Small intestine (tissue), 7 donors: ENCODE data around the gene OSBPL10. TPM values are rescaled to one million over a fixed set of nuclear protein-coding genes. Genes with fewer than 3 reads are reported as not detected.

Experiments
- DNase-seq, 2 donors: peaks; one replicate each; pipeline versions ENCODE4 v3.0.0 to v3.0.0-alpha.2; 2013
- FAIRE-seq: peaks from 2 replicates; lab custom pipeline; 2012; peaks lifted over from hg19 to GRCh38; lab: Jason Lieb, UNC
- H3K27ac ChIP-seq, 3 donors: one replicate each; pipeline ENCODE4 v1.5.1; 2013; ENCODE audit warnings: low read length in 2 of 3, mild to moderate bottlenecking in 2 of 3, control low read depth in 1 of 3, inconsistent platforms in 1 of 3, low read depth in 1 of 3, moderate library complexity in 1 of 3
- H3K27me3 ChIP-seq, 3 donors: one replicate each; pipeline ENCODE4 v1.6.1; 2013; ENCODE audit warnings: low read length in 3 of 3, inconsistent platforms in 1 of 3; ENCODE audit not compliant: control insufficient read depth in 3 of 3, insufficient read depth in 3 of 3
- H3K36me3 ChIP-seq, 3 donors: one replicate each; pipeline ENCODE4 v1.6.1; 2013; ENCODE audit warnings: low read length in 3 of 3, inconsistent platforms in 1 of 3, low read depth in 1 of 3, mild to moderate bottlenecking in 1 of 3, moderate library complexity in 1 of 3; ENCODE audit not compliant: control insufficient read depth in 3 of 3, insufficient read depth in 2 of 3
- H3K4me1 ChIP-seq, 3 donors: one replicate each; pipeline ENCODE4 v1.6.1; 2013; ENCODE audit warnings: low read length in 2 of 3, inconsistent platforms in 1 of 3, low read depth in 1 of 3, mild to moderate bottlenecking in 1 of 3, moderate library complexity in 1 of 3; ENCODE audit not compliant: control insufficient read depth in 3 of 3, insufficient read depth in 2 of 3
- H3K4me3 ChIP-seq, 3 donors: one replicate each; pipeline ENCODE4 v1.5.1; 2013; ENCODE audit warnings: low read length in 3 of 3, control low read depth in 1 of 3, inconsistent platforms in 1 of 3, low read depth in 1 of 3, mild to moderate bottlenecking in 1 of 3, moderate library complexity in 1 of 3
- H3K9me3 ChIP-seq, 2 donors: one replicate each; pipeline ENCODE4 v1.6.1; 2013; ENCODE audit warnings: low read depth in 1 of 2, low read length in 1 of 2; ENCODE audit not compliant: control insufficient read depth in 2 of 2, insufficient read depth in 1 of 2
- WGBS, 3 donors: extraction: QIAGEN DNeasy Blood & Tissue Kit; methylation state at CpG; one replicate each; pipeline ENCODE4 v1.1.7; 2013; 5-methylcytosine and 5-hydroxymethylcytosine counted together
- polyA plus RNA-seq, 4 donors: library from polyadenylated mRNA; stranded (reverse) in 3 of 4; unstranded in 1 of 4; fragments of 200-250 nt in 3 of 4; fragments of 120-200 nt in 1 of 4; gene quantifications; one replicate each; pipeline versions ENCODE4 v1.2.1 to v1.2.3, GENCODE V29; 2013
- donor health status: healthy with polysubstance abuse.
- donor health status: control.
- donor health status: control.
- donor health status: Bipolar disorder and iron deficiency.
- donor health status: healthy.

The OSBPL10 gene
- polyA plus RNA-seq, 4 donors: 1.4 to 8.6 (median 3.8) TPM

- H3K36me3 ChIP-seq: peaks cover 0 to 2% (median 0%) of the 10 kb centered on the region in 3 donors
- H3K9me3 ChIP-seq: peaks cover 0 to 8% of the 10 kb centered on the region in 2 donors
- H3K4me3 ChIP-seq: no peak overlapping the region
- no peak for FAIRE-seq
- H3K27me3 ChIP-seq: no peaks in the 10 kb centered on the region
- DNase-seq: no peak
- 61 to 71% (median 62%) methylated on average over 4 of the region's 4 CpGs for WGBS, 3 donors
- H3K4me1 ChIP-seq: peaks cover 0 to 5% (median 0%) of the 10 kb centered on the region in 3 donors
- peak overlapping the region in 1 of 3 donors; percentile 8 for H3K27ac ChIP-seq
These were observed 20.1 kb downstream of the OSBPL10 start for GRCh38 chr3:31960793-31961431.

GRCh38 chr3:31959951-31960792 lies 20.9 kb downstream of the OSBPL10 start:
- FAIRE-seq (no peak), DNase-seq (no peak)
- peaks cover 0 to 2% (median 0%) of the 10 kb centered on the region in 3 donors for H3K36me3 ChIP-seq
- peaks cover 0 to 5% (median 0%) of the 10 kb centered on the region in 3 donors for H3K4me1 ChIP-seq
- 57 to 88% (median 74%) methylated on average over 7 of the region's 7 CpGs for WGBS, 3 donors
- H3K27ac ChIP-seq: peak overlapping the region in 2 of 3 donors; percentile 26 to 89
- H3K4me3 ChIP-seq: no peak overlapping the region
- H3K27me3 ChIP-seq: no peaks in the 10 kb centered on the region
- peaks cover 0 to 15% of the 10 kb centered on the region in 2 donors for H3K9me3 ChIP-seq

GRCh38 chr3:31959251-31959650 lies 21.8 kb downstream of the OSBPL10 start:
- Histone ChIP-seq H3K9me3 (peaks cover 0 to 16% of the 10 kb centered on the region in 2 donors), H3K36me3 (peaks cover 0 to 2% (median 0%) of the 10 kb centered on the region in 3 donors), H3K4me1 (peaks cover 0 to 5% (median 0%) of the 10 kb centered on the region in 3 donors), H3K27ac (no peak overlapping the region), H3K27me3 (no peaks in the 10 kb centered on the region), H3K4me3 (no peak overlapping the region)
- DNase-seq: no peak
- FAIRE-seq: no peak
- 82 to 89% (median 84%) methylated on average over 2 of the region's 2 CpGs for WGBS, 3 donors

- FAIRE-seq (no peak), DNase-seq (no peak)
- Histone ChIP-seq H3K36me3 (peaks cover 0 to 2% (median 0%) of the 10 kb centered on the region in 3 donors), H3K9me3 (peaks cover 0 to 16% of the 10 kb centered on the region in 2 donors), H3K4me3 (no peak overlapping the region), H3K4me1 (peaks cover 0 to 5% (median 0%) of the 10 kb centered on the region in 3 donors), H3K27ac (peak overlapping the region in 1 of 3 donors; percentile 45), H3K27me3 (no peaks in the 10 kb centered on the region)
- 58 to 64% (median 62%) methylated on average over 3 of the region's 3 CpGs for WGBS, 3 donors
These were observed 22.3 kb downstream of the OSBPL10 start for GRCh38 chr3:31958701-31959152.

- Histone ChIP-seq H3K4me3 (no peak overlapping the region), H3K27ac (peak overlapping the region in 1 of 3 donors; percentile 29), H3K9me3 (peaks cover 0 to 16% of the 10 kb centered on the region in 2 donors), H3K4me1 (peaks cover 0 to 5% (median 0%) of the 10 kb centered on the region in 3 donors), H3K36me3 (peaks cover 0 to 2% (median 0%) of the 10 kb centered on the region in 3 donors), H3K27me3 (no peaks in the 10 kb centered on the region)
- no peak for FAIRE-seq
- WGBS, 3 donors: 83 to 94% (median 83%) methylated on average over 3 of the region's 3 CpGs
- no peak for DNase-seq
These were observed 24.0 kb downstream of the OSBPL10 start for GRCh38 chr3:31957106-31957505.

GRCh38 chr3:31955581-31955980 lies 25.5 kb downstream of the OSBPL10 start:
- Histone ChIP-seq H3K4me1 (peaks cover 0 to 5% (median 0%) of the 10 kb centered on the region in 3 donors), H3K9me3 (peaks cover 0 to 18% of the 10 kb centered on the region in 2 donors), H3K4me3 (no peak overlapping the region), H3K27ac (no peak overlapping the region), H3K27me3 (no peaks in the 10 kb centered on the region), H3K36me3 (peaks cover 0 to 2% (median 0%) of the 10 kb centered on the region in 3 donors)
- DNase-seq (no peak), FAIRE-seq (no peak)

GRCh38 chr3:31953636-31954035 lies 27.4 kb downstream of the OSBPL10 start:
- 82 to 93% (median 89%) methylated on average over 2 of the region's 2 CpGs for WGBS, 3 donors
- H3K27ac ChIP-seq: no peak overlapping the region
- H3K36me3 ChIP-seq: peaks cover 0 to 2% (median 0%) of the 10 kb centered on the region in 3 donors
- FAIRE-seq: no peak
- peaks cover 0 to 20% of the 10 kb centered on the region in 2 donors for H3K9me3 ChIP-seq
- no peak overlapping the region for H3K4me3 ChIP-seq
- no peak for DNase-seq
- H3K4me1 ChIP-seq: no peaks in the 10 kb centered on the region
- H3K27me3 ChIP-seq: no peaks in the 10 kb centered on the region

- Histone ChIP-seq H3K9me3 (peaks cover 0 to 20% of the 10 kb centered on the region in 2 donors), H3K27me3 (no peaks in the 10 kb centered on the region), H3K36me3 (peaks cover 0 to 2% (median 0%) of the 10 kb centered on the region in 3 donors), H3K27ac (no peak overlapping the region), H3K4me1 (peaks cover 0 to 1% (median 0%) of the 10 kb centered on the region in 3 donors), H3K4me3 (no peak overlapping the region)
- DNase-seq: no peak
- WGBS, 3 donors: 82 to 95% (median 87%) methylated on average over 7 of the region's 7 CpGs
- no peak for FAIRE-seq
These were observed 28.0 kb downstream of the OSBPL10 start for GRCh38 chr3:31953091-31953490.
